Measurements from ENCODE around the gene SLC30A1.

Gene SLC30A1

DNA sequence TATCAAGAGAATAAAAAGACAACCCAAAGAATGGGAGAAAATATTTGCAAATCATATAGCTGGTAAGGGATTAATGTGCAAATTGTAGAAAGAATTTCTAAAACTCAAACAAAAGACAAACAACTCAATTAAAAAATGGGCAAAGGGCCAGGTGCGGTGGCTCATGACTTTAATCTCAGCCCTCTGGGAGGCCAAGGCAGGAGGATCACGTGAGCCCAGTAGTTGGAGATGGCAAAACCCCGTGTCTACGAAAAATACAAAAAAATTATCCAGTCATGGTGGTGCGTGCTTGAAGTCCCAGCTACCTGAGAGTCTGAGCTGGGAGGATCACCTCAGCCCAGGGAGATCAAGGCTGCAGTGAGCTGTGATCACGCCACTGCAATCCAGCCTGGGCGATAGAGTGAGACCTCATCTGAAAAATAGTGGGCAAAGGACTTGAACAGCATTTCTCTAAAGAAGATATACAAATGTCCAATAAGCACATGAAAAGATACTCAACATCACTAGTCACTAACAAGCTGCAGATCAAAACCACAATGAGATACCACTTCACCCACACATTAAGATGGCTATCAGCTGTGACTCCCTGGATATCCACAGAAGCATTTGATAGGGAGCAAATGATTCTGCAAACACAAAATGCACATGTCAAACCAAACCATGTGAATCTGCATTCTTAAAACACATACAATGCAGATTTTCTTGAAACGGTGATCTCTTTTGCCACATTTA lies 20.9 kb downstream of the SLC30A1 start:
- TF ChIP-seq ZBTB7A (IDR thresholded peaks at IDR 0.05; ENCODE audit: low read depth) (no peak), FOXM1 (IDR thresholded peaks at IDR 0.05; ENCODE audit: borderline replicate concordance, low read depth) (no peak), USF1 (IDR thresholded peaks at IDR 0.05) (0 out of 2 replicates have a peak, but pooled peaks have one; percentile 21), NFIC (IDR thresholded peaks at IDR 0.05) (no peak), MAX (IDR thresholded peaks at IDR 0.05) (no peak), EP300 (IDR thresholded peaks at IDR 0.05; ENCODE audit: borderline replicate concordance) (no peak), REST (IDR thresholded peaks at IDR 0.05; ENCODE audit: low read depth) (no peak)

- TF ChIP-seq YY1 (IDR thresholded peaks at IDR 0.05; ENCODE audit: low read depth) = no peak
- no peak for TF ChIP-seq TCF12 (IDR thresholded peaks at IDR 0.05; ENCODE audit: low read depth)
- no peak for TF ChIP-seq CEBPB (IDR thresholded peaks at IDR 0.05)
- TF ChIP-seq ZBTB7A (IDR thresholded peaks at IDR 0.05; ENCODE audit: low read depth) = no peak
- TF ChIP-seq REST (IDR thresholded peaks at IDR 0.05; ENCODE audit: low read depth) = no peak
- TF ChIP-seq FOXM1 (IDR thresholded peaks at IDR 0.05; ENCODE audit: borderline replicate concordance, low read depth) = no peak
- TF ChIP-seq EP300 (IDR thresholded peaks at IDR 0.05; ENCODE audit: borderline replicate concordance) = no peak
- no peak for TF ChIP-seq NFIC (IDR thresholded peaks at IDR 0.05)
- TF ChIP-seq USF1 (IDR thresholded peaks at IDR 0.05) = no peak
- no peak for TF ChIP-seq TAF1 (IDR thresholded peaks at IDR 0.05; ENCODE audit: low read depth)
- no peak for TF ChIP-seq MAX (IDR thresholded peaks at IDR 0.05)
- no peak for TF ChIP-seq TEAD4 (IDR thresholded peaks at IDR 0.05)
Measured at GRCh38 chr1:211553549-211553948, 25.4 kb downstream of the SLC30A1 start.

GRCh38 chr1:211551638-211552460 lies 27.1 kb downstream of the SLC30A1 start:
- TF ChIP-seq REST (IDR thresholded peaks at IDR 0.05; ENCODE audit: low read depth) (no peak), CREB1 (IDR thresholded peaks at IDR 0.05; ENCODE audit: low read depth) (no peak), FOXM1 (IDR thresholded peaks at IDR 0.05; ENCODE audit: borderline replicate concordance, low read depth) (no peak), EGR1 (IDR thresholded peaks at IDR 0.05) (no peak), TAF1 (IDR thresholded peaks at IDR 0.05; ENCODE audit: low read depth) (no peak), EP300 (IDR thresholded peaks at IDR 0.05; ENCODE audit: borderline replicate concordance) (no peak), TEAD4 (IDR thresholded peaks at IDR 0.05) (0 out of 2 replicates have a peak, but pooled peaks have one; percentile 7), RAD21 (IDR thresholded peaks at IDR 0.05; ENCODE audit: low read depth) (no peak), NFIC (IDR thresholded peaks at IDR 0.05) (no peak), CEBPB (IDR thresholded peaks at IDR 0.05) (peak; percentile 52; the same call in 1 of the 2 replicates)

- TF ChIP-seq RAD21 (IDR thresholded peaks at IDR 0.05; ENCODE audit: low read depth) = no peak
- no peak for TF ChIP-seq MAX (IDR thresholded peaks at IDR 0.05)
- TF ChIP-seq EP300 (IDR thresholded peaks at IDR 0.05; ENCODE audit: borderline replicate concordance) = no peak
- no peak for TF ChIP-seq NFIC (IDR thresholded peaks at IDR 0.05)
- TF ChIP-seq YY1 (IDR thresholded peaks at IDR 0.05; ENCODE audit: low read depth) = no peak
Measured at GRCh38 chr1:211549092-211549711, 29.8 kb downstream of the SLC30A1 start.

Data from Ishikawa (cell line).